Neutrophil (primary cell): ENCODE results near the gene CFAP157.

Experiments
- H3K27ac ChIP-seq: fragments of 200-600 bp; sonication (generic); 2 replicates; pipeline ENCODE4 v1.5.1; 2016; ENCODE audit warnings: mild to moderate bottlenecking, moderate library complexity
- H3K27me3 ChIP-seq: fragments of 200-600 bp; sonication (generic); 2 replicates; pipeline ENCODE4 v1.6.0; 2016; ENCODE audit warnings: mild to moderate bottlenecking
- H3K36me3 ChIP-seq: fragments of 200-600 bp; sonication (generic); 2 replicates; pipeline ENCODE4 v1.5.1; 2017
- H3K4me1 ChIP-seq, 2 experiments: fragments of 200-600 bp in 1 of 2; sonication (generic) in 1 of 2; 1 replicate in 1 of 2; 2 replicates in 1 of 2; pipeline versions ENCODE4 v1.5.1 to v1.6.1; 2013 to 2016; ENCODE audit warnings: low read depth in 1 of 2, low read length in 1 of 2, mild to moderate bottlenecking in 1 of 2, moderate library complexity in 1 of 2; ENCODE audit not compliant: control insufficient read depth in 1 of 2, insufficient read depth in 1 of 2
- H3K4me3 ChIP-seq, 2 experiments: fragments of 200-600 bp in 1 of 2; sonication (generic) in 1 of 2; 1 replicate in 1 of 2; 2 replicates in 1 of 2; pipeline ENCODE4 v1.5.1; 2013 to 2016; ENCODE audit warnings: low read depth in 1 of 2, low read length in 1 of 2, mild to moderate bottlenecking in 1 of 2, moderate library complexity in 1 of 2
- H3K9me3 ChIP-seq: fragments of 200-600 bp; sonication (generic); 2 replicates; pipeline ENCODE4 v1.5.1; 2016
- CTCF ChIP-seq: fragments of 200-600 bp; sonication (generic); IDR thresholded peaks from 2 replicates; pipeline ENCODE4 v1.5.1; 2016; ENCODE audit warnings: antibody characterized with exemption

Gene CFAP157

GRCh38 chr9:127746959-127747569 lies 40.3 kb downstream of the CFAP157 start:
- H3K4me3 ChIP-seq, result no peak overlapping the region
- H3K9me3 ChIP-seq, result no peaks in the 10 kb centered on the region
- peaks cover 100% of the 10 kb centered on the region for H3K36me3 ChIP-seq
- H3K27me3 ChIP-seq, result no peaks in the 10 kb centered on the region
- peaks cover 9% of the 10 kb centered on the region in 2 experiments for H3K4me1 ChIP-seq
- no peak for TF ChIP-seq CTCF
- no peak overlapping the region for H3K27ac ChIP-seq

GRCh38 chr9:127749090-127749787 lies 42.5 kb downstream of the CFAP157 start:
- peaks cover 9% of the 10 kb centered on the region in 2 experiments for H3K4me1 ChIP-seq
- H3K4me3 ChIP-seq, result no peak overlapping the region
- peak overlapping the region; percentile 25 for H3K27ac ChIP-seq
- H3K36me3 ChIP-seq, result peaks cover 99% of the 10 kb centered on the region
- H3K9me3 ChIP-seq, result no peaks in the 10 kb centered on the region
- TF ChIP-seq CTCF, result no peak
- H3K27me3 ChIP-seq, result no peaks in the 10 kb centered on the region

- no peak overlapping the region for H3K27ac ChIP-seq
- H3K4me3 ChIP-seq, result no peak overlapping the region
- H3K36me3 ChIP-seq, result peaks cover 94% of the 10 kb centered on the region
- no peak for TF ChIP-seq CTCF
- H3K27me3 ChIP-seq, result no peaks in the 10 kb centered on the region
- no peaks in the 10 kb centered on the region for H3K9me3 ChIP-seq
- peaks cover 9% of the 10 kb centered on the region in 2 experiments for H3K4me1 ChIP-seq
These were observed 44.7 kb downstream of the CFAP157 start for GRCh38 chr9:127751269-127752054.

GRCh38 chr9:127753148-127753547 lies 46.4 kb downstream of the CFAP157 start:
- H3K4me1 ChIP-seq, result peaks cover 9% of the 10 kb centered on the region in 2 experiments
- no peak overlapping the region for H3K4me3 ChIP-seq
- H3K27me3 ChIP-seq, result no peaks in the 10 kb centered on the region
- peaks cover 89% of the 10 kb centered on the region for H3K36me3 ChIP-seq
- H3K27ac ChIP-seq, result no peak overlapping the region
- H3K9me3 ChIP-seq, result no peaks in the 10 kb centered on the region
- TF ChIP-seq CTCF, result no peak

GRCh38 chr9:127753622-127754021 lies 46.8 kb downstream of the CFAP157 start:
- no peak overlapping the region for H3K27ac ChIP-seq

More at GRCh38 chr9:127753622-127754021, 46.8 kb downstream of the CFAP157 start:
- no peaks in the 10 kb centered on the region for H3K9me3 ChIP-seq
- H3K36me3 ChIP-seq, result peaks cover 89% of the 10 kb centered on the region
- H3K4me3 ChIP-seq, result no peak overlapping the region
- no peak for TF ChIP-seq CTCF
- peaks cover 9% of the 10 kb centered on the region in 2 experiments for H3K4me1 ChIP-seq
- no peaks in the 10 kb centered on the region for H3K27me3 ChIP-seq
